ENCODE measurements around the gene LRTM2. TPM values are rescaled to one million over a fixed set of nuclear protein-coding genes. Genes with fewer than 3 reads are reported as not detected.

Gene LRTM2
- total RNA-seq, 6 experiments from 2014 or later, result not detected

DNA sequence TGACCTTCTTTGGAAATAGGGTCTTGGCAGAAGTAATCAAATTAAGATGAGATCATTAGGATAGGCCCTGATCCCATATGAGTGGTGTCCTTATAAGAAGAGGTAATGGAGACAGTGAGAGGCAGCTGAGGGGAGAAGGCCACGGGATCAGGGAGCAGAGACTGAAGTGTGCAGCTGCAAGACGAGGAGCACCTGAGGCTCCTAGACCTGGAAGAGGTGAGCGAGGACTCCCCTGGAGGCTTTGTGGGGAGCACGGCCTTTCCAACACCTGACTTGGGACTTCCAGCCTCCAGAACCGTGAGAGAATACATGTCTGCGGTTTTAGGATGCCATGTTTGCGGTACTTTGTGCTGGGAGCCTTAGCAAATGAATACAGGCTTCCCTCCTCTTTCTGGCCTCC, 37.5 kb downstream of the LRTM2 start:
- Mint-ChIP-seq H3K9me3 (peaks cover 22% of the 10 kb centered on the region), H3K27ac (no peak overlapping the region), H3K4me3 (no peak overlapping the region), H3K36me3 (ENCODE audit: low read depth) (peaks cover 6% of the 10 kb centered on the region), H3K27me3 (ENCODE audit: insufficient read depth) (peaks cover 49% of the 10 kb centered on the region), H3K4me1 (ENCODE audit: low read depth) (peaks cover 9% of the 10 kb centered on the region; the same call in 1 of the 2 replicates)
- TF ChIP-seq, protein P1, sequence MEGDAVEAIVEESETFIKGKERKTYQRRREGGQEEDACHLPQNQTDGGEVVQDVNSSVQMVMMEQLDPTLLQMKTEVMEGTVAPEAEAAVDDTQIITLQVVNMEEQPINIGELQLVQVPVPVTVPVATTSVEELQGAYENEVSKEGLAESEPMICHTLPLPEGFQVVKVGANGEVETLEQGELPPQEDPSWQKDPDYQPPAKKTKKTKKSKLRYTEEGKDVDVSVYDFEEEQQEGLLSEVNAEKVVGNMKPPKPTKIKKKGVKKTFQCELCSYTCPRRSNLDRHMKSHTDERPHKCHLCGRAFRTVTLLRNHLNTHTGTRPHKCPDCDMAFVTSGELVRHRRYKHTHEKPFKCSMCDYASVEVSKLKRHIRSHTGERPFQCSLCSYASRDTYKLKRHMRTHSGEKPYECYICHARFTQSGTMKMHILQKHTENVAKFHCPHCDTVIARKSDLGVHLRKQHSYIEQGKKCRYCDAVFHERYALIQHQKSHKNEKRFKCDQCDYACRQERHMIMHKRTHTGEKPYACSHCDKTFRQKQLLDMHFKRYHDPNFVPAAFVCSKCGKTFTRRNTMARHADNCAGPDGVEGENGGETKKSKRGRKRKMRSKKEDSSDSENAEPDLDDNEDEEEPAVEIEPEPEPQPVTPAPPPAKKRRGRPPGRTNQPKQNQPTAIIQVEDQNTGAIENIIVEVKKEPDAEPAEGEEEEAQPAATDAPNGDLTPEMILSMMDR (IDR thresholded peaks at IDR 0.05), result no peak
- no peak for DNase-seq

DNA sequence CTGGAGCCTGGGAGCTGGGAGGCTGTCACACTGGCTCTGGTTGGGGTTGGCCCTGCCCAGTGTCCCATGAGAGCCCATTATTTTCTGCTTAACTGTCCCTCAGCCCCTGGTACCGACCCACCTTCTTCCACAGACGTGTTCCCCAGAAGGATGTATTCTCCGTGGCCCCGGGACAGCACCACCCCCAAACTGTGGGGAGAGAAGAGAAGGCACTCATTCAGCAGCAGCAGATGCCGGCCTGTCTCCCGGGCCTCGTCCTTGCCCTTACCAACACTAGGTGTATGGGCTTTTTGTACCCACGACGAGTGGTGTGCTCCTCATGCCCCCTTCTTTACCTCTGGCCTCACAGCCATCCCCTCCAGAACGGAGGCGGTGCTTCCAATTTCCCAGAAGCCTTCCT, 38.1 kb downstream of the LRTM2 start:
- DNase-seq, result no peak
- H3K36me3 Mint-ChIP-seq (ENCODE audit: low read depth), result peaks cover 6% of the 10 kb centered on the region
- H3K4me1 Mint-ChIP-seq (ENCODE audit: low read depth), result peaks cover 9% of the 10 kb centered on the region; the same call in 1 of the 2 replicates
- TF ChIP-seq, protein P1 (IDR thresholded peaks at IDR 0.05), result no peak
- no peak overlapping the region for H3K4me3 Mint-ChIP-seq
- H3K27me3 Mint-ChIP-seq (ENCODE audit: insufficient read depth), result peaks cover 49% of the 10 kb centered on the region
- no peak overlapping the region for H3K27ac Mint-ChIP-seq
- peaks cover 22% of the 10 kb centered on the region for H3K9me3 Mint-ChIP-seq

DNA sequence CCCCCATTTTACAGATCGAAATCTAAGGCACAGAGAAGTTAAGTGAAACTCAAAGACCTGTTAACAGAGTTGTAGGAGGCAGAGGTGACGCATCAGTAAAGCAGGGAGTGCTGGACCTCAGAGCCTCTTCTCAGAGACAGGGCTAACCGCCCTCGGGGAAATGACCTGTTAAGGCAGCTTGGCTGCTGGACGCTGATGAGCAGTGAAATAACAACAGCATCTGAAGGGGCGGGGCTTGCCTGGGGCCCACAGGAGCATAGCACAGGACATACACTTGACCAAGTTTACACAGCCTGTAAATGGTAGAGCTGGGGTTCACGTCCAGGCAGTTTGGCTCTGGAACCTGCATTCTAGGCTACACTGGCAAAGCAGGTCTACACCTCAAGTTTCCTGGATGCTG, 39.3 kb downstream of the LRTM2 start:
- Mint-ChIP-seq H3K36me3 (ENCODE audit: low read depth) (peaks cover 6% of the 10 kb centered on the region), H3K4me1 (ENCODE audit: low read depth) (peaks cover 9% of the 10 kb centered on the region; the same call in 1 of the 2 replicates), H3K27ac (no peak overlapping the region), H3K9me3 (peaks cover 22% of the 10 kb centered on the region), H3K4me3 (no peak overlapping the region), H3K27me3 (ENCODE audit: insufficient read depth) (peaks cover 44% of the 10 kb centered on the region)
- TF ChIP-seq, protein P1 (IDR thresholded peaks at IDR 0.05), result no peak
- DNase-seq, result peak; percentile 74

DNA sequence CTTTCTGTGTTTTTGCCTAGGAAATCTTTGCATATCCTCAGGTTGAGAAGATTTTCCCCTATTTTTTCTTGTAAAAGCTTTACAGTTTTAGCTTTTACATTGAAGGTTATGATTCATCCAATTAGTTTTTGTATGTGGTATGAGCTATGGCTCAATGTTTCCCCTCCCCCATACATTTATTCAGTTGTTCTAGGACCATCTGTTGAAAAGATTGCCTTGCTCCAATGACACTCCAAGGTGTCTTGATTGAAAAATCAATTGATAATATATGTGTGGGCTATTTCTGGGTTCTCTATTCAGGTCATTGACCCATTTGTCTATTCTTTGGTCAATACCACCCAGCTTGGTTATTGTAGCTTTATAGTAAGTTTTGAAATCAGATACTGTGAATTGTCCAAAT, 42.6 kb downstream of the LRTM2 start:
- Mint-ChIP-seq H3K36me3 (ENCODE audit: low read depth) (no peaks in the 10 kb centered on the region), H3K9me3 (no peaks in the 10 kb centered on the region), H3K27me3 (ENCODE audit: insufficient read depth) (peaks cover 36% of the 10 kb centered on the region), H3K4me1 (ENCODE audit: low read depth) (peaks cover 9% of the 10 kb centered on the region; the same call in 1 of the 2 replicates), H3K4me3 (no peak overlapping the region), H3K27ac (no peak overlapping the region)
- no peak for DNase-seq
- TF ChIP-seq, protein P1 (IDR thresholded peaks at IDR 0.05), result no peak

DNA sequence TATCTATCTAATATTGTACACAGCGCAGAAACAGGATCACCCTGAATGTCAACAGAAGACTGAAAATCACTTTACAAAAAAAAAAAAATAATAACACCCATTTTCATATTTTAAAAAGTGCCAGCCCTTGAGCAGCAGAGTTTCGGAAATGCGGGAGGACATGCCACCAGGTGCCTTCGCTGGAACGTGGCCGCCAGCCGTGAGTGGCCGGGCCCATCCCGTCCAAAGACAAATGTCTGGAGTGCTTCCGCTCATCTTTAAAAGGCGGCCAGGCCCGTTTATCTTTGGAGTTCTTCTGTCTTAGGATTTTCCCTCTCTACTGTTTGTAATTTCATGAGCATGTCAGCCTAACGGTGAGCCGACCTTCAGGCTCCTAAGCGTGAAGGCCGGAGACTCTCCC, 43.5 kb downstream of the LRTM2 start:
- Mint-ChIP-seq H3K4me1 (ENCODE audit: low read depth) (peaks cover 9% of the 10 kb centered on the region; the same call in 1 of the 2 replicates), H3K27ac (no peak overlapping the region), H3K9me3 (no peaks in the 10 kb centered on the region), H3K36me3 (ENCODE audit: low read depth) (no peaks in the 10 kb centered on the region), H3K27me3 (ENCODE audit: insufficient read depth) (peaks cover 37% of the 10 kb centered on the region), H3K4me3 (no peak overlapping the region)
- DNase-seq, result no peak
- TF ChIP-seq, protein P1 (IDR thresholded peaks at IDR 0.05), result no peak

DNA sequence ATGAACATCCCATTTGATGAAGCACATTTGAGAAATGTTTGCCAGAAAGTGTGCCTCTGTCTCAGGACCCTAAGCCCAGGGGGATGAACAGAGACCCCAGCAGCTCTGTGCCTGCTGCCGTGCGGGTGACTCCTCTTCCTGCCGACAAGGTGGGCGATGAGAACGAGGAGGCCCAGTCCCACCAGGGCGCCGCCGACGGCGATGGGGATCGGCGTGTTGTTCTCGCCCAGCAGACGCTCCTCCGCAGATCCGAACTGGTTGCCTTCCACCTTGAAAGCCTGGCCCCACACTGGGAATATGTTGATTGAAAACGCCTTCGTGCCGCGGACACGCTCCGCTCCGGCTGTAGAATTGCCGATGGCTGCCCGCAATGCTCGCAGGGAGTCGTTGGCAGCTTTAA, 44.1 kb downstream of the LRTM2 start:
- Mint-ChIP-seq H3K4me1 (ENCODE audit: low read depth) (peaks cover 5% of the 10 kb centered on the region; the same call in 1 of the 2 replicates), H3K36me3 (ENCODE audit: low read depth) (no peaks in the 10 kb centered on the region), H3K9me3 (peaks cover 2% of the 10 kb centered on the region; the same call in 1 of the 2 replicates), H3K4me3 (no peak overlapping the region), H3K27ac (no peak overlapping the region), H3K27me3 (ENCODE audit: insufficient read depth) (peaks cover 43% of the 10 kb centered on the region)
- no peak for DNase-seq
- TF ChIP-seq, protein P1 (IDR thresholded peaks at IDR 0.05), result no peak
